ENCODE measurements around the gene IFT81. TPM values are rescaled to one million over a fixed set of nuclear protein-coding genes. Genes with fewer than 3 reads are reported as not detected.
A peak's percentile ranks its signal among the peaks of the same experiment; 100 is the strongest.
"Not testable (repeated sequence)": the region's sequence is repeated elsewhere in the genome, so short reads cannot be mapped to it uniquely, and the experiment has no call there.

IFT81 gene
- total and polyA plus RNA-seq, 8 donors: 2.0 to 50.2 (median 6.9) TPM

DNA sequence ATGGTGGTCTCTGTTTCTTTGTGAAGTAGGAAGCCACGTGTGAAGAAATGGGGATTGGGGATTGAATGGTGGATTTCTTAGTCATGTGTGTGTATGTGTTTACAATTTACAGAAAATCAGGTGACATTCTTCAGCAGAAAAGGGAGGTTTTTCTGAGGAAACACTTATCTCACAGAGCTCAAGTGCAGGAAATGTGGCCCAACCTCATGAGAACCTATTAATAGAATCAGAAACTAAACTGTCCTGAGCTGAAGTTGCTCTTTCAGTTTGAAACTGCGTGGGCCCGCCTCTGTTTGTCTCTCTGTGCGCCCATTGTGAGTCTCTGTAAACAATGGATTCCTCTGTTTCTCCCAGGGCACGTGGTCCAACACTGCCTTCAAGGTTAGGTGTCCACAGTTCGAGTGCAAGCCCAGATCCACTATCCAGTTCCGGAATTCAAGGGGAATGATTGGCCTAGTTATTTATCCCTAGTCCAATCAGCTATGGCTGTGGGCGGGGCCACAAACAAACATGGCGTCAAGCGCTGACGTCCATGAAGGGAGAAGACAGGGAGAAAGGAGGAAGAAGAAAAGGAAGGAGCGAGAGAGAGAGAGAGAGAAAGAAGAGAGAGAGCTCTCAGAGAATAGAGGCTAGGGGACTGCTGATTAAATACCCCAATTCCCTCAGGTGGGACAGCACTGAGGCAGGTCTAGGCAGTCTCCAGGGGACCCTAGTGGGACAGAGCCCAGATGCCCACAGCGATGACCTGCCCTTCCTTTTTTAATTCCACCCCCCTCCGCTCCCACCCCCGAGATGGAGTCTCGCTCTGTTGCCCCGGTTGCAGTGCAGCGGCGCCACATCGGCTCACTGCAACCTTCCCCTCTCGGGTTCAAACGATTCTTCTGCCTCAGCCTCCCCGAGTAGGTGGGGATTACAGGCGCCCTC is 44.4 kb upstream of the IFT81 start:
- Histone ChIP-seq H3K27ac (peak overlapping the region in 4 of 5 donors; percentile 1 to 60 (median 50)), H3K4me1 (no peaks in the 10 kb centered on the region), H3K27me3 (no peaks in the 10 kb centered on the region), H3K4me3 (peak overlapping the region in 2 of 4 donors; percentile 7 to 22), H3K9me3 (no peaks in the 10 kb centered on the region), H3K36me3 (no peaks in the 10 kb centered on the region)
- intact Hi-C loops (cut with DNase I; ENCODE audit: low total_unique reads): no loop called here
- WGBS, 5 donors: 66 to 72% (median 69%) methylated on average over 24 of the region's 24 CpGs
- TF ChIP-seq, protein P1, sequence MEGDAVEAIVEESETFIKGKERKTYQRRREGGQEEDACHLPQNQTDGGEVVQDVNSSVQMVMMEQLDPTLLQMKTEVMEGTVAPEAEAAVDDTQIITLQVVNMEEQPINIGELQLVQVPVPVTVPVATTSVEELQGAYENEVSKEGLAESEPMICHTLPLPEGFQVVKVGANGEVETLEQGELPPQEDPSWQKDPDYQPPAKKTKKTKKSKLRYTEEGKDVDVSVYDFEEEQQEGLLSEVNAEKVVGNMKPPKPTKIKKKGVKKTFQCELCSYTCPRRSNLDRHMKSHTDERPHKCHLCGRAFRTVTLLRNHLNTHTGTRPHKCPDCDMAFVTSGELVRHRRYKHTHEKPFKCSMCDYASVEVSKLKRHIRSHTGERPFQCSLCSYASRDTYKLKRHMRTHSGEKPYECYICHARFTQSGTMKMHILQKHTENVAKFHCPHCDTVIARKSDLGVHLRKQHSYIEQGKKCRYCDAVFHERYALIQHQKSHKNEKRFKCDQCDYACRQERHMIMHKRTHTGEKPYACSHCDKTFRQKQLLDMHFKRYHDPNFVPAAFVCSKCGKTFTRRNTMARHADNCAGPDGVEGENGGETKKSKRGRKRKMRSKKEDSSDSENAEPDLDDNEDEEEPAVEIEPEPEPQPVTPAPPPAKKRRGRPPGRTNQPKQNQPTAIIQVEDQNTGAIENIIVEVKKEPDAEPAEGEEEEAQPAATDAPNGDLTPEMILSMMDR (IDR thresholded peaks at IDR 0.05): no peak
- TF ChIP-seq EP300 (IDR thresholded peaks at IDR 0.05) (no peak), POLR2AphosphoS5 (IDR thresholded peaks at IDR 0.05) (no peak), POLR2A (IDR thresholded peaks at IDR 0.05) (no peak)
- DNase-seq: peak; percentile 44 to 66

GRCh38 chr12:110080410-110080809 is 43.7 kb upstream of the IFT81 start:
- Histone ChIP-seq H3K4me1 (no peaks in the 10 kb centered on the region), H3K36me3 (no peaks in the 10 kb centered on the region), H3K27ac (no peak overlapping the region), H3K27me3 (no peaks in the 10 kb centered on the region), H3K4me3 (no peak overlapping the region), H3K9me3 (no peaks in the 10 kb centered on the region)
- TF ChIP-seq POLR2A (IDR thresholded peaks at IDR 0.05) (no peak), EP300 (IDR thresholded peaks at IDR 0.05) (no peak), POLR2AphosphoS5 (IDR thresholded peaks at IDR 0.05) (no peak)
- TF ChIP-seq, protein P1 (IDR thresholded peaks at IDR 0.05): no peak
- intact Hi-C loops (cut with DNase I; ENCODE audit: low total_unique reads): no loop called here
- 81 to 88% (median 82%) methylated on average over 7 of the region's 7 CpGs for WGBS, 5 donors
- DNase-seq: no peak

GRCh38 chr12:110084314-110085015 is 39.7 kb upstream of the IFT81 start:
- no peak for DNase-seq
- Histone ChIP-seq H3K9me3 (no peaks in the 10 kb centered on the region), H3K4me3 (no peak overlapping the region), H3K27ac (no peak overlapping the region), H3K4me1 (no peaks in the 10 kb centered on the region), H3K36me3 (no peaks in the 10 kb centered on the region), H3K27me3 (peaks cover 0 to 8% (median 0%) of the 10 kb centered on the region in 3 donors)
- TF ChIP-seq POLR2AphosphoS5 (IDR thresholded peaks at IDR 0.05) (no peak), EP300 (IDR thresholded peaks at IDR 0.05) (no peak), POLR2A (IDR thresholded peaks at IDR 0.05) (no peak)
- TF ChIP-seq, protein P1 (IDR thresholded peaks at IDR 0.05): no peak
- 69 to 92% (median 79%) methylated on average over 4 of the region's 4 CpGs for WGBS, 5 donors
- intact Hi-C loops (cut with DNase I; ENCODE audit: low total_unique reads): no loop called here

DNA sequence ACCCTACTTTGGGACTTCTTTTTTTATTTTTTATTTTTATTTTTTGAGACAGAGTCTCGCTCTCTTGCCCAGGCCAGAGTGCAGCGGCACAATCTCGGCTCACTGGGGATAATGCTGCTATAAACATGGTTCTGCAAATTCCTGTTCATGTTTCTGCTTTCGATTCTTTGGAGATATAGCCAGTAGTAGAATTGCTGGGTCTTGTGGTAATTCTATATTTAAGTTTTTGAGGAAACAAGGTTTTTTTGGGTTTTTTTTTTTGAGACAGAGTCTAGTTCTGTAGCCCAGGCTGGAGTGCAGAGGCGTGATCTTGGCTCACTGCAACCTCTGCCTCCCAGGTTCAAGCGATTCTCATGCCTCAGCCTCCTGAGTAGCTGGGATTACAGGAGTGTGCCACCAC is 35.9 kb upstream of the IFT81 start:
- H3K27ac ChIP-seq; intact Hi-C loops (cut with DNase I; ENCODE audit: low total_unique reads); H3K4me1 ChIP-seq; H3K36me3 ChIP-seq; H3K4me3 ChIP-seq; H3K27me3 ChIP-seq; DNase-seq; H3K9me3 ChIP-seq: not testable (repeated sequence)
- 75 to 91% (median 88%) methylated on average over 6 of the region's 6 CpGs for WGBS, 5 donors

Data from stomach (tissue), 9 donors.